PC-9 (cell line): ENCODE results near the gene STYXL2.

Experiments
- EZH2 ChIP-seq: fragments of 200-600 bp; sonication (generic); IDR thresholded peaks from 2 replicates; pipeline ENCODE4 v1.8.0; 2017; ENCODE audit warnings: antibody characterized with exemption, low read depth
- TF ChIP-seq, protein P1 (sequence below): fragments of 200-600 bp; sonication (generic); conservative IDR thresholded peaks from 2 replicates; pipeline ENCODE4 v1.6.1; 2017; ENCODE audit warnings: mixed run types, antibody characterized with exemption, mild to moderate bottlenecking, moderate library complexity

- TF ChIP-seq, protein P1, sequence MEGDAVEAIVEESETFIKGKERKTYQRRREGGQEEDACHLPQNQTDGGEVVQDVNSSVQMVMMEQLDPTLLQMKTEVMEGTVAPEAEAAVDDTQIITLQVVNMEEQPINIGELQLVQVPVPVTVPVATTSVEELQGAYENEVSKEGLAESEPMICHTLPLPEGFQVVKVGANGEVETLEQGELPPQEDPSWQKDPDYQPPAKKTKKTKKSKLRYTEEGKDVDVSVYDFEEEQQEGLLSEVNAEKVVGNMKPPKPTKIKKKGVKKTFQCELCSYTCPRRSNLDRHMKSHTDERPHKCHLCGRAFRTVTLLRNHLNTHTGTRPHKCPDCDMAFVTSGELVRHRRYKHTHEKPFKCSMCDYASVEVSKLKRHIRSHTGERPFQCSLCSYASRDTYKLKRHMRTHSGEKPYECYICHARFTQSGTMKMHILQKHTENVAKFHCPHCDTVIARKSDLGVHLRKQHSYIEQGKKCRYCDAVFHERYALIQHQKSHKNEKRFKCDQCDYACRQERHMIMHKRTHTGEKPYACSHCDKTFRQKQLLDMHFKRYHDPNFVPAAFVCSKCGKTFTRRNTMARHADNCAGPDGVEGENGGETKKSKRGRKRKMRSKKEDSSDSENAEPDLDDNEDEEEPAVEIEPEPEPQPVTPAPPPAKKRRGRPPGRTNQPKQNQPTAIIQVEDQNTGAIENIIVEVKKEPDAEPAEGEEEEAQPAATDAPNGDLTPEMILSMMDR = no peak
- TF ChIP-seq EZH2 = no peak
Measured at GRCh38 chr1:167109125-167109524, 15.2 kb downstream of the STYXL2 start.
